Epithelial cell of proximal tubule (primary cell): ENCODE data around the gene CGB2. TPM values are rescaled to one million over a fixed set of nuclear protein-coding genes. Genes with fewer than 3 reads are reported as not detected.
"Not testable (repeated sequence)": the region's sequence is repeated elsewhere in the genome, so short reads cannot be mapped to it uniquely, and the experiment has no call there.

Experiments used
- DNase-seq: peaks from one replicate; pipeline ENCODE4 v3.0.0-alpha.2; 2011; ENCODE audit warnings: low read depth
- H3K4me3 ChIP-seq: 2 replicates; pipeline ENCODE4 v1.5.1; 2011; ENCODE audit warnings: low read depth, mild to moderate bottlenecking, low read length
- total RNA-seq: library from RNA; depleted of rRNA; stranded (reverse); fragments of >200 nt; gene quantifications from 2 replicates; pipeline ENCODE4 v1.2.3, GENCODE V29; 2015
- TF ChIP-seq, protein P1 (sequence below): conservative IDR thresholded peaks from 2 replicates; pipeline ENCODE4 v1.5.1; 2012; ENCODE audit warnings: low read depth, mild to moderate bottlenecking, low read length

CGB2 gene
- total RNA-seq, 1 donor from 2014 or later = not detected

- TF ChIP-seq, protein P1, sequence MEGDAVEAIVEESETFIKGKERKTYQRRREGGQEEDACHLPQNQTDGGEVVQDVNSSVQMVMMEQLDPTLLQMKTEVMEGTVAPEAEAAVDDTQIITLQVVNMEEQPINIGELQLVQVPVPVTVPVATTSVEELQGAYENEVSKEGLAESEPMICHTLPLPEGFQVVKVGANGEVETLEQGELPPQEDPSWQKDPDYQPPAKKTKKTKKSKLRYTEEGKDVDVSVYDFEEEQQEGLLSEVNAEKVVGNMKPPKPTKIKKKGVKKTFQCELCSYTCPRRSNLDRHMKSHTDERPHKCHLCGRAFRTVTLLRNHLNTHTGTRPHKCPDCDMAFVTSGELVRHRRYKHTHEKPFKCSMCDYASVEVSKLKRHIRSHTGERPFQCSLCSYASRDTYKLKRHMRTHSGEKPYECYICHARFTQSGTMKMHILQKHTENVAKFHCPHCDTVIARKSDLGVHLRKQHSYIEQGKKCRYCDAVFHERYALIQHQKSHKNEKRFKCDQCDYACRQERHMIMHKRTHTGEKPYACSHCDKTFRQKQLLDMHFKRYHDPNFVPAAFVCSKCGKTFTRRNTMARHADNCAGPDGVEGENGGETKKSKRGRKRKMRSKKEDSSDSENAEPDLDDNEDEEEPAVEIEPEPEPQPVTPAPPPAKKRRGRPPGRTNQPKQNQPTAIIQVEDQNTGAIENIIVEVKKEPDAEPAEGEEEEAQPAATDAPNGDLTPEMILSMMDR = peak; percentile 39
- no peak for DNase-seq
- peak overlapping the region; percentile 60 for H3K4me3 ChIP-seq
Measured at GRCh38 chr19:49056101-49056901, 24.6 kb downstream of the CGB2 start.

- peak overlapping the region; percentile 60 for H3K4me3 ChIP-seq
- not testable (repeated sequence) for DNase-seq
Measured at GRCh38 chr19:49056902-49057596, 25.4 kb downstream of the CGB2 start.

GRCh38 chr19:49057636-49058234, 26.0 kb downstream of the CGB2 start, which contains the start of gene CGB7:
Gene CGB7, minus strand, starts transcription at chr19:49057749. Its CDS starts 2,374 bp downstream, at chr19:49055375.
- peak within 1 kb of the TSS; percentile 60 for H3K4me3 ChIP-seq
- DNase-seq = no peak
- TF ChIP-seq, protein P1 = no peak

DNA sequence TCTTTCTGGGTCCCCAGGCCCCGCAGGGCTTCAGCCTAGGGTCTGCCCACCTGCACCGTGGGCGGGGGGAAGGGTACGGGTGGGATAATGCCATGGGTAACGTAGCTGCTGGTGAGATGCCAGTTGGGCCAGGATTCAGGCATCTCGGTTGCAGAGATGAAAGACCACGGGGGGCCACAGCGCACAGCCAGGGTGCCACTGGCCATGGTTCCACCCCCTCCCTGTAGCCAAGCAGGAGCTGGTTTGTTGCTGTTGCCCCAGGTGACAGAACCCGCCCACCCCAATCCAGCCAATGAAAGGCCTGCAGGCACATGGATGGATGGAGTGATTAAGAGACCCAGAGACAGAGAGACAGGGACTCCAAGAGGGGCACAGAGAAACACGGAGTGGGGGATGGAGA, 26.9 kb downstream of the CGB2 start:
- no peak for DNase-seq
- TF ChIP-seq, protein P1 = no peak
- no peak overlapping the region for H3K4me3 ChIP-seq

- H3K4me3 ChIP-seq = no peak overlapping the region
- no peak for DNase-seq
- TF ChIP-seq, protein P1 = no peak
Measured at GRCh38 chr19:49059053-49059452, 27.4 kb downstream of the CGB2 start.

- DNase-seq = no peak
- TF ChIP-seq, protein P1 = no peak
Measured at GRCh38 chr19:49061000-49061399, 29.3 kb downstream of the CGB2 start.

GRCh38 chr19:49061445-49061844, 29.8 kb downstream of the CGB2 start:
- TF ChIP-seq, protein P1 = no peak
- no peak for DNase-seq

More at GRCh38 chr19:49061000-49061399, 29.3 kb downstream of the CGB2 start:
- H3K4me3 ChIP-seq = no peak overlapping the region

More at GRCh38 chr19:49061445-49061844, 29.8 kb downstream of the CGB2 start:
- H3K4me3 ChIP-seq = no peak overlapping the region
